Renal cortical epithelial cell (primary cell): Measurements from ENCODE around the gene DOCK6. TPM values are rescaled to one million over a fixed set of nuclear protein-coding genes. Genes with fewer than 3 reads are reported as not detected.
A peak's percentile ranks its signal among the peaks of the same experiment; 100 is the strongest.

ENCODE experiments used
- DNase-seq: peaks from one replicate; pipeline ENCODE4 v3.0.0-alpha.2; 2011; ENCODE audit warnings: low read depth
- total RNA-seq: library from RNA; depleted of rRNA; stranded (reverse); fragments of >200 nt; gene quantifications from 2 replicates; pipeline ENCODE4 v1.2.3, GENCODE V29; 2014

DOCK6 gene
- total RNA-seq, 1 donor from 2014 or later, result 27.1 TPM

DNA sequence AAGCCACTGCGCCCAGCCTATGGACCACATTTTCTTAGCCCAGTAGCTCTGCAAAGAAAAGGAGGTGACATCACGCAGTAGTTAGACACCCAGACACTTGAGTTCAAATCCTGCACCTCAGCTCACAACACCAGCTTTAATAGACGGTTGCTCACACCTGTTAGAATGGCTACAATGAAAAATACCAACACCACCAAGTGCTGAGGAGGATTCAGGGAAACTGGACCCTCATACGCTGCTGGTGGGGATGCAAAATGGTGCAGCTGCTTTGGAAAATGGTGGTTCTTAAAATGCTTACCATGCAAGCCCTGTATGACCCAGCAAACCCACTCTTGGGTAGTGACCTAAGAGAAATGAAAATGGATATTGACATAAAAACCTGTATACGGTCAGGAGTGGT is 11.7 kb upstream of the DOCK6 start:
- DNase-seq, result no peak

DNA sequence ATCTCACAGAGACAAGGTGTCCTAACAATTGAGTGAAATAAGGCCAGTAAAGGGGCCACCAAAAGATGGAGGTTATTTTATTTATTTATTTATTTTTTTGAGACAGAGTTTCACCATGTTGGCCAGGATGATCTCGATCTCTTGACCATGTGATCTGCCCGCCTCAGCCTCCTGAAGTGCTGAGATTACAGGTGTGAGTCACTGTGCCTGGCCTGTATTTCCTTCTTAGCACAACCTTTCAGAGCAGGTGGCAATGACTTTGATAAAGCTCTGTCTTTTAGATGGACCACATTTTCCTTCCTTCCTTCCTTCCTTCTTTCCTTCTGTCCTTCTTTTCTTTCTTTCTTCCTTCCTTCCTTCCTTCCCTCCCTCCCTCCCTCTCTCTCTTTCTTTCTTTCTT is 11.0 kb upstream of the DOCK6 start:
- DNase-seq, result peak; percentile 15

DNA sequence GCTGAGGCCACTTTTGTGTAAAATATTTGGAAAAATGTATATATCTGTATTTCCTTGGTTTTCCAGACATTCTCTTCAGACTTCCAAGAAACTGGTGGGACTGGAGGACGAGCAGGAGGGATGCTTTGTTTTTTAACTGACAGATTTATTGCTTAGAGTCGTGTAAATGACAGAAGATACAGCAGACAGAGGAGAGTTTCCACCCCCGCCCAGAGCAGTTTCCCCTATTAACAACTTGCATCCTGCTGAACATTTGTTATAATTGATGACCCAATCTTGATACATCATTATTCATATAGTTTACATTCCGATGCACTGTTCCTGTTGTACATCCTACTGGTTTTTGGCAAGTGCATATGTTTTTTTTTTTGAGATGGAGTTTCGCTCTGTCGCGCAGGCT is 7.1 kb upstream of the DOCK6 start:
- DNase-seq, result no peak

DNA sequence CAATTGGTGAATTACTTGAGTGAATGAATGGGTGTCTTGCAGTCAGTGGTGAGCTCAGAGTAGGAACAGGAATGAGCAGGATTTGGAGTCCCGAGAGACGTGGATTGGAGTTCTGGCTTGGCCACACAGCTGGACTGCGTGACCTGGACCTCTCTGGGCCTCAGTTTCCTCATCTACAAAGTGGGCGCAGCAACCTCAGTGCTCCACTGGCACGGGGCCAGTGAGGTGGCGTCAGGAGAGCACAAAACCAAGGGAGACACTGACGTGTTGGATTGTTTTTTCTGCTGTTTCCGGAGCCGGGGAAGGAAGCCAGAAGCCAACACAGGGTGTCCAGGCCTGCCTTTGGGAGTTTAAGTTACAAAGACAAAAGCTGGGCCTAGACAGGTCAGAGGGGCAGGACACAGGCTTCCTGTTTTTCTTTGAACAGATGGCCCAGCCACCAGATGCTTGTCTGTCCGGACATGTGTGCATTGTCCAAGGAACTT is 6.5 kb upstream of the DOCK6 start:
- DNase-seq, result peak; percentile 16

DNA sequence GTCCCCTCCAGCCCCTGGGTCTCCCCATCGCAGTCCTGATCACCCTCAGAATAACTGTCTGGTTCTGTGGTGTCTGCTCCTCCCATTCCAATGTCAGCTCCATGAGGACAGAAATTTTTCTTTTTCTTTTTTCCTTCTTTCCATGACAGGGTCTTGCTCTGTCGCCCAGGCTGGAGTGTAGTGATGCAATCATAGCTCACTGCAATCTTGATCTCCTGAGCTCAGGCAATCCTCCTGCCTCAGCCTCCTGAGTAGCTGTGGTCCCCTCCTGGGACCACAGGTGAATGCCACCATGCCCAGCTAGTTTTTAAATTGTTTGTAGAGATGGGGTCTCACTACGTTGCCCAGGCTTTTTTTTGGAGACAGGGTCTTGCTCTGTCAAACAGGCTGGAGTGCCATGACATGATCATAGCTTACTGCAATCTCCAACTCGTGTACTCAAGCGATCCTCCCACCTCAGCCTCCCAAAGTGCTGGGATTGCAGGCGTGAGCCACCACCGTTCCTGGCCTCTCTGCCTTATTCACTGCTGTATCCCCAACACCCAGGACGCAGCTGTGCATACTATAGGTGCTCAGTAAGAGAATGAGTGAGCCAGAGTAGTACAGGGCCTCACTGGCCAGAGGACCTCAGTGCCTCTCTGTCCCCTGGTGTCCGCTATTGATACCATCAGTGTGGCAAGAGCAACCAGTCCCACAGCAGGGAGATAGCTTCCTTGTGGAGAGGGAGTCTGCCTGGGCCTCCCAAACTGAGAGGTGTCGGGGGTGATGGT is 5.2 kb upstream of the DOCK6 start:
- DNase-seq, result no peak

DNA sequence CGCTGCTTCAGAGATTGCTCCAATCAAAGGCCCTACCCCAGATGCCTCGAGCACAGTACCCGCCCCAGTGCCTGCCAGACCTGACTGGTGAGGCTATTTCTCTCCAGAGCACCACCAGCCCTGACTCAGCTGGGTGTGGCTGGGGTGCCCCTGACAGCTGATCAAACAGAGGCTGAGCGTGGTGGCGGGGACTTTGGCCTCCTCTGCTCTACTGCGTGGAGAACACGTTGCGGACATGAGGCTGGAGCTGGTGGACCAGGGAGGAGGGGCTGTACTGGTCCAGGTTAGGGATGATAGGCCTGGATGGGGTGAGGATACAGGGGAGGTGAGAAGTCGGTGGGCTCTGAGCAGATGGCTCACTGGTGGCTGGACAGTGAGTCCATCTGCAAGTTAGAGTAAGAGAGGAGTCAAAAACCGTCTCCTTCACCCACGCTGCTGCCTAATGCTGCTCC is 3.5 kb upstream of the DOCK6 start:
- peak; percentile 49 for DNase-seq

DNA sequence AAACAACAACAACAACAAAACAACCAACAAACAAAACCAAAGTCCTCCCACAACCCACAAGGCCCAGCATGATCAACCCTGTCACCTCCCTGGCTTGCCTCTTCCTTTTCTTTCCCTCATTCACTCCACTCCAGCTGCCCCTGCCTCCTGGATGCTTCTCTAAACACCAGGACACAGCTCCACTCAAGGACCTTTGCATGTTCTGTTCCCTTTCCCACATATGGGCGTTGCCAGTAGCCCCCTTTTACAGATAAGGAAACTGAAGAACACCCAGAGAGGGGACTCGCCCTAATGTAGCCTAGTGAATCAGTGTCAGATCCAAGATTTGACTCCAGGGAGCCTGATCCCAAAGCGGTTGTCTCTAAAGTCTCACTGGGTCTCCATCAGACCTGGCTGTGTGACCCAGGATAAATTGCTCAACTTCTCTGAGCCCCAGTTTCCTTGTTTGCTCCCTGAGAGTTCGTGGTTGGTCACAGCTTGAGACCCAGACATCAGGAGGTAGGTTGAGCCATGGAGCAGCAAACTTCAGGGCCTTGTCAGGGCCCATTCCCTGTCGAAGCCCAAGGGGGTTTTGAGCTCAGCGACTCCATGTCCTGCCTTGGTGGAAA is 3.0 kb upstream of the DOCK6 start:
- no peak for DNase-seq

DNA sequence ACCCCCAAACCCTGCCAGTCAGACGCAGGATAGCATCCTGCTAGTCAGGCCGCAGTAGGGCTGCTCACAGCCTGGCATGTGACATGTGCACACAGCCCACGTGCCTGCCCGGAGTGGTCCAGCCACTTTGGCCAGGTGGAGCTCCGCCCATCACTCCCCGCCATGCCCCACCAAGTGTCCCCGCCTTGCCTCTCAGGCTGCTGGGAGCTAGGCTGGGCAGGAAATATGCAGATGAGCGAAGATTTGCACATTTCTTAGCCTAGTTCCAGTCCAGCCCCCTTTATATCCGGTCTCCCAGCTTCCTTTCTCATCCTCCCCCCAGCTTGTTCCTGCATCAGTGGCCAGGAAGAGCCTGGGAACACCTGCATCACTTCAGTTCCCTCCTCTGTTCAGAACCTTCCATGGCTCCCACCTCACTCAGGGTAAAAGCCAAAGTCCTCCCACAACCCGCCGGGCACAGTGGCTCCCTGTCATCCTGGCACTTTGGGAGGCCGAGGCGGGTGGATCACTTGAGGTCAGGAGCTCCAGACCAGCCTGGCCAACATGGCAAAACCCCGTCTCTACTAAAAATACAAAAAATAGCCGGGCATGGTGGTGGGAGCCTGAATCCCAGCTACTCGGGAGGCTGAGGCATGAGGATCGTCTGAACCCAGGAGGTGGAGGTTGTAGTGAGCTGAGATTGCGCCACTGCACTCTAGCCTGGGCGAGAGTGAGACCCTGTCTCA is 2.3 kb upstream of the DOCK6 start:
- DNase-seq, result peak; percentile 58

DNA sequence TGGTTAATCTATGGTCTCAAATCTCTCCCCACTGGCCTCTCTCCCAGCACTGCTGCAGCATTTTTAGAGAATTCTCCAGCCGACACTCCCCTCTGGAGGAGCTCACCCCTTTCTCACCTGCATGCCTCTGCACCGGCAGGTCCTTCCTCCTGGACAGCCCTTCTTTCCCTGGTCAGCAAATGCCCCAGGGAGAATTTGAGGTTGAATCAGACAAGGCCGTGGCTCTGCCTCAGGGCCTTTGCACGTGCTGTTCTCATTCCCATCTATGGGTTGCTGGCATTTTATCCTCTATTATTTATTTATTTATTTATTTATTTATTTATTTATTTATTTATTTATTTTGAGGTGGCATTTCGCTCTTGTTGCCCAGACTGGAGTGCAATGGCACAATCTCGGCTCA is 1.4 kb upstream of the DOCK6 start:
- no peak for DNase-seq

DNA sequence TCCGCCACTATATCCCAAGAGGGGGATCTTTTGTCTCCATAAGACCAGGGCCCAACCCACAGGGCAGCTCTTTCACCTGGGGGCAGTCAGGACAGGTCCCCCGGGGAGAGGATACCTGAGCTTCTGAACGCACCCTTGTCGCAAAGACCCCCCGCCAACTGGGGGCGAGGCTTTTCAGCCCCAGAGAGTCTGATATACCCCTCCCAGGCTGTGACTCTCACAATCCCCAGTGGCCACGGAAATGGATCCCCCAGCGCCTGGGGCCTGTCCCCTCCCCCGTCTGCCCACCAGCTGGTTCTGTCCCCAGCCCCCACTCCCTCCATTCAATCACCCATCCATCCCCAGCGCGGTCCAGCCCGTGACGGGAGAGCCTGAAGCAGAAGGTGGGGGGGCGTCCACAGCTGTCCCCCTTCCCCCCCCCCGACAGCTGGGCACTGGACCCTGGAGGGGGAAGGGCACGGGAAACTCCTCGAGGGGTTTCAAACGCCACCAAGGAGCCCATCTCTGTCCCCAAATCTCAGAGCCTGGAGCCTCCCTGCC is 823 bp downstream of the DOCK6 start:
- DNase-seq, result no peak

DNA sequence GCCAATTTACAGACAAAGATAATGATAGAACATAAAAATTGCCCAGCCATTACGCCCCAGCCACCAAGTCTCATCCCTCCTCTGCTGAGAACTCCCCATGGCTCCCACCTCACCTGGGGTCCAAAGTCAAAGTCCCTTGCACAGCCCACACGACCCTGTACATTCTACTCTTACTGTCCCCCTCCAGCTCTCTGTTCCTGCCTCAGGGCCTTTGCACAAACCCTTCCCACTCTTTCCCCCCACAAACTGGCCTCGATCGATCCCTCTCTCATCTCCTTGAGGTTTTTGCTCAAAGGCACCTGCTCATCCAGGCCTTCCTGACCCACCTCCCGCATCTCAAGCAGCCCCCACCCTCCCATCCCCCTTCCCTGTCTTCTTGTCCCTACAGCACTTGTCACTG is 1.3 kb downstream of the DOCK6 start:
- DNase-seq, result no peak

DNA sequence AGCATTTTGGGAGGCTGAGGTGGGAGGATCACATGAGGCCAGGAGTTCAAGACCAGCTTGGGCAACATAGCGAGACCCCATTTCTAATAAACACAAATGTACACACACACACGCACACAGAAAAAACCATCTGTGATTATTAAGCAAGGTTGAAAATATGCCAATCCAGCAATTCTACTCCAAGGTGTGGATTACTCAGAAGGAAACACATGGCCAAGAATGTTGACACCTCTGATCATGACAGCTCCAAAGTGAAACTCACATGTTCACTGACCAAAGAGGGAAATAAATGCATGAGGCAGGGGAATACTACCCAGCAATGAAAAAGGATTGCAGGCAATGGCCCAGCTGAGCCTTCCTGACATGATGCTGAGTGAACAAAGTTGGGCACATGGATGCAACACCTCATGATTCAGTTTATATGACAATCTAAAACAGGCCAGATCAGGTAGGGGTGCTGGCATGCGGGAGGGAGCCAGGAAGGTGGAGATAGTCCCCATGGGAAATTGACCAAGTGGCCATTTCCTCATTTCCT is 4.4 kb downstream of the DOCK6 start:
- no peak for DNase-seq

DNA sequence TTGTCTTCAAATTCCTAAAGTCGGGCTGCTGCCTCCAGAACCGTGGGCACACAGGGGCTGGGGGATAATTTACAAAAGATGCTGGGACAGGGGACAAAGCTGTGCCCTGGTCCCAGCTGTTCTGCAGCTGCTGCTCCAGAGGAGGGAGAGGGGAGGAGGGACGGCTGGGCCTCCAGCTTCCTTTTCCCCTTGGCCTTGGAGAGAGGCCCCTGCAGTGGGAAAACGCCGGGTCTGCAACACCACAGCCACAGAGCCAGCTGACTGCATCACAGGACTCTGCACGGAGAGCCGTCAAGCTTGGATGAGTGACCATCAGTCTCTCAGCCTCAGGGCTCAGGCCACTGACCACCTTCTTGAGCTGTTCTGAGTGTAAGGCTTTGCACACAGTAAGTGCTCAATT is 6.1 kb downstream of the DOCK6 start:
- DNase-seq, result peak; percentile 30

DNA sequence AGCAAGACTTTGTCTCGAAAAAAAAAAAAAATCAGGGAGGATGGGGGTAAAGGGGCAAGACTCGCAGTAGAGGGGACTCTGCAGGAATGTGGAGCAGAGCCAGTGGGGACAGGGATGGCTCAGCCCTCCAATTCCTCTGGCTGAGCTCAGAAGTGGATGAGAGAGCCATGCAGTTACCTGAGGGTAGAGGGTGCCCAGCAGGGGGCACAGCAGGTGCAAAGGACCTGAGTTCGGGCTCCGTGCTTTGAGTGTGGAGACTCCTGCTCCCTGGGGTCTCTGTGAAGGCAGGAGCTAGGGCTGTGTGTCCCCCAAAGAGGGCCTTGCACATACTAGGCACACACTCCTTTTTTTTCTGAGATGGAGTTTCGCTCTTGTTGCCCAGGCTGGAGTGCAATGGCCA is 7.7 kb downstream of the DOCK6 start:
- no peak for DNase-seq

DNA sequence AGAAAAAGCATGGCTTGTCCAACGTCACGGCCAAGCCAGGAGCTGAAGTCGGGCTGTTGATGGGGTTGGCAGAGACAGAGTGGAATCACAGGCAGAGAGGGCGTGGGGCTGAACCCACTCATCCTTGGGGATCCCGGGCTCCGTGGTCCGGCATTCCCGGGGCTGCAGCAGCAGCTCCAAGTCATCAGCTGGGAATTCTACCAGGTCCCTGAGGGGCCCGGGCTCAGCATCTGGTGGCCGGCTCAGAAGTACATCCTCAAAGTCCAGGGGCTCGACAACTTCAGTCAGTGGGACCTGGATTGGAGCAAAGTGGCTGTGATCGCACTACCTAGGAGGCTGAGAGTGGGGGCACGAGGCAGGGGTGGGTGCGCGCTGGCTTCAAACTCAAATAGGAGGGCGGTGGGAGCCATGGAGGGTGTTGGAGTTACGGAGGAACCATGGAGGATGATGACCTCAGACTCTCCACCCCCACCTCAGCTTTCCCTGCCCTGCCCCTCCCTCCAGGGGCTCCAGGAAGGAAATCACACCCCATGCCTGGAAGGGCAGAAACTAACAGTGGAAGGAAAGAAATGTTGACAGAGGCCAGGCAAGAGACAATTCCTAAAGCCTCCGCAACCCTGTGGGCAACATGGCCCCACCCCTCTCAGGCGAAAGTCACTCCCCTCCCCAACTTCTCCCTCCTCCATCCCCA is 9.5 kb downstream of the DOCK6 start:
- DNase-seq, result no peak

DNA sequence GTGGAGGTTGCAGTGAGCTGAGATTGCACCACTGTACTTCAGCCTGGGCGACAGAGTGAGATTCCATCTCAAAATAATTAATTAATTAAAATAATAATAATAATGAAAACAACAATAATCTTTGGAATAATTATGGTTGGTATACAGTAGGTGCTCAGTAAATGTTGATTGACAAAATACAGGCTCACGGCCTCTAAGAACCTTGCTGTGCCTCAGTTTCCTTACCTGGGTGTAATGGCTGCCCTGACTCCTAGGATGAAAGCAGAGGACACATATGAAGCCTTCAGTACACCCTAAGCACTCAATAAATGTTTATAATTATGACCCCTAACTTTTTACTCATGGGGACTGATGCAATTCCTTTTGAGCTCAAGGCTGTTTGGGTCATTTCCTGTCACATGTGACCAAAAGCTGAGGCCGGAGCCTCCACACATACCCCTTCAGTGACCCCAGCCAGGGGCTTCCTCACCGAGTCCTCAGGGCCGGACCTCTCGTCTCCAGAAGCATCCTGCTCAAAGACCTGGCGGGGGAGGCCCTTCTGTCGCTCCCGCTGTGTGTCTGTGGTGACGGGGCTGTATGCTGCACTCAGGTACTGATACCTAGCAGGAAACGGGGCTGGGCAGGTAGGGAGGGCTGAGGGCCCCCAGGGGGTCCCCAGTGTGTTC is 10.5 kb downstream of the DOCK6 start:
- no peak for DNase-seq

DNA sequence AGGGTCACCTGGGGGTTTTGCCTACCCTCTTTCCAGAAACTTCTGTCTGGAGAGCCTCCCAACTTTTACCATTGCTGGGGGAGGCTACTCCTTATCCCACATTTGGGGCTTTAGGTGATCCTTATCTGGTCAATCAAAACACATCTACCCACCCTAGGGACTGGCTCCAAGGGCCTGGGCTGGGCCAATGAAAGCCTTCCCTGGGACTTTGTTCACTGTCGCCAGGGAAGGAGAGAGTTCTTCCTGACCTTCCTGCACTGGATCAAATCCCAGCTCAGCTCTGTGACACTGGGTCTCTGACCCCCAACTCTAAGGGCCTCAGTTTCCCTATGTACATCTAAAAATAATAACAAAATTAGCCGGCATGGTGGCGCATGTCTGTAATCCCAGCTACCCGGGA is 11.1 kb downstream of the DOCK6 start:
- DNase-seq, result no peak

DNA sequence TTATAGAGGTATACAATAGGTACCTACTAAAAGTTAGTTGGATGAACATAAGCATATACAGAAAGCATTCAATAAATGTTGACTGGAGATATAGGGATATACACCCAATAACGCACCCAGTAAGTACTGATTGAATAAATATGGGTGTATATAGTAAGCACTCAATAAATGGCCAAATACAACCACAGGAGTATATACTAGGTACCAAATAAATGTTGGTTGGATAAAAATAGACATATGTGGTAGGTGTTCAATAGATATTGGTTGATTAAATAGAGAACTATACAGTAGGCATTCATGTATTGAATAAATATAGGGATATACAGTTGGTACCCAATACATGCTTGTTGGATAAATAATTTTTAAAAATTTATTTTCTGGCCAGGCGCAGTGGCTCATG is 13.5 kb downstream of the DOCK6 start:
- DNase-seq, result no peak

DNA sequence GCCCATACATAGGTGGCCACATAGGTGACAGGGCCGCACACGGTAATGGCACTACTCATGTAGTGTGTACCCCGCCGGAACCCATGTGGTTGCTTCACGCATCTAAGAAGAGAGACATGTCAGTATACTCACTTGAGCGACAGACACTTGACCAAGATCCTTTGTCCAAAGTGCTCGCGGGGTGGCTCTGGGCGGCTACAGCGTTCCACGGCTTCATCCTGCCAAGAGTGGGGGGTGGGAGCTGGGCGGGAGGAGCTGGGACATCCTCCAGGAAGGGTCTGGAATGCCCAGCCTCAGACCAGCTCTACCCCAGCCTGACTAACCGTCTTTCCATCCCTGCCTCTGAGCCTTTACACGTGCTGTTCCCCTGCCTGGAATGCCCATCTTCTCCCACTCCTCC is 14.4 kb downstream of the DOCK6 start:
- DNase-seq, result no peak

DNA sequence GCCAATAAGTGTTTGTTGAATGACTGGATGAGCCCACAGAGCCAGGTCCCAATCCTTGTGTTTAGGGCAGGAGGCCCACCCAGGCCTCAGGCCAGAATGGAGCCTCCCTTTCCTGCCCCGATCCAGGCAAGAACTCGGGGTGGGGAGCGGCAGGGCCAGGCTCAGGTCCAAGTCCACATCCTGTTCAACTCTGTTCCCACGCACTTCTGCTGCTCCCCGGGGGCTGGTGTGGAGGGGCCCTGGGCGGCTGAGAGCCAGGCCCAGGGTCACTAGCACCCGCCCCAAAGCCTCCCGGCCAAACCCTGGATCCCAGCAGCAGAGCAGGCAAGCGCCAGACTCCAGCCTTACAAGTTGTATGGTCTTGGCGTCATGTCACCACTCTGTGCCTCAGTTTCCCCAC is 14.9 kb downstream of the DOCK6 start:
- DNase-seq, result no peak

DNA sequence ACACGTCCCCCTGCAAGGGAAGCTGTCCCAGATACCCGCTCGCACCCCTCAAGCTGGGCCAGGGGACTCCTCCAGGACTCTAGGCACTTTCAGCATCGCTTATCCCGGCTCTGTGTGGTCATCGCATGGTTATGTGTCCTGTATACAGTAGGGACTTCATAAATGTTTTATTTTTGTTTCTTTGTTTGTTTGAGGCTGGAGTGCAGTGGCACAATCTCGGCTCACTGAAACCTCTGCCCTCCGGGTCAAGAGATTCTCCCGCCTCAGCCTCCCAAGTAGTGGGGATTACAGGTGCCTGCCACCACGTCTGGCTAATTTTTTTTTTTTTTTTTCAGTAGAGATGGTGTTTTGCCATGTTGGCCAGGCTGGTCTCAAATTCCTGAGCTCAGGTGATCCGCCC is 15.4 kb downstream of the DOCK6 start:
- DNase-seq, result no peak
